ENCODE results near the gene DYNLRB2.

Gene DYNLRB2

DNA sequence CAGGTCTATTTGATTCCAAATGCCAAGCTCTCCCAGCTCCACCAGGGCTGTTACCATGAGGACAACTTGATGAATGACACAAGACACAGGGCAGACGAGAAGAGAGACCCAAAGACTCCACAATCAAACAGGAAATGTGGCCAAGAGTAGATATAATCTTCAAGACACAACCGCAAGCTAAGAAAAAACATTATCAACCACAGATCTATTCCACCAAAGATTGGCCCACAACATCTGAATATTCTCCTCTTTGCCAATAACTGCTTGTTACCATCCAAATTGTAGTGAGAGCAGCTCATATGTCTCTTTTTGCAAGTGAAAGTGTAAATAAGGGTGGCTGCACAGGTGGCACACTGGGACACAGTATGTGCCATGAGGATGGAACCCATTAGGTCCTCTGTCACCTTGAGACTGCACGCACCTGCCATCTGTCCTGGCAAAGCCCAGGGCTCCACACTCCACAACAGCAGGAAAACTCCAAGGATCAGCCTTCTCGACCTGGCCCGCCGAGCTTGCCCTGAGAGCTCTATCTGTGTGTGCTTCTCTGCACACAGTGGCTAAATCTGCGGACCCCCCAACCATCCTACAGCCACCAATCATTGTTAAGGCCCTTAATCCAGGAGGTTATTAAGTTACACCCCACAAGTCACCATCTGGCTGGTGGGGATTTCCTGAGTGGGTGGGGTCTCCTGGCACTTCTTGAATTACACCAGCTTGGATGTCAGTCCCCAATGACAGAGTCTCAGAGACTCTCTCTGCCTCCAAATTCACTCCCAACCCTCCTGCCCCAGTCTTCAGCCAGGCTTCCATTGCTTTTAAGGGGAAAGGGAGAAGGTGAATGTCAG, 50.5 kb downstream of the DYNLRB2 start:
- no peak for DNase-seq (ENCODE audit: low read depth)
- TF ChIP-seq, protein P1, sequence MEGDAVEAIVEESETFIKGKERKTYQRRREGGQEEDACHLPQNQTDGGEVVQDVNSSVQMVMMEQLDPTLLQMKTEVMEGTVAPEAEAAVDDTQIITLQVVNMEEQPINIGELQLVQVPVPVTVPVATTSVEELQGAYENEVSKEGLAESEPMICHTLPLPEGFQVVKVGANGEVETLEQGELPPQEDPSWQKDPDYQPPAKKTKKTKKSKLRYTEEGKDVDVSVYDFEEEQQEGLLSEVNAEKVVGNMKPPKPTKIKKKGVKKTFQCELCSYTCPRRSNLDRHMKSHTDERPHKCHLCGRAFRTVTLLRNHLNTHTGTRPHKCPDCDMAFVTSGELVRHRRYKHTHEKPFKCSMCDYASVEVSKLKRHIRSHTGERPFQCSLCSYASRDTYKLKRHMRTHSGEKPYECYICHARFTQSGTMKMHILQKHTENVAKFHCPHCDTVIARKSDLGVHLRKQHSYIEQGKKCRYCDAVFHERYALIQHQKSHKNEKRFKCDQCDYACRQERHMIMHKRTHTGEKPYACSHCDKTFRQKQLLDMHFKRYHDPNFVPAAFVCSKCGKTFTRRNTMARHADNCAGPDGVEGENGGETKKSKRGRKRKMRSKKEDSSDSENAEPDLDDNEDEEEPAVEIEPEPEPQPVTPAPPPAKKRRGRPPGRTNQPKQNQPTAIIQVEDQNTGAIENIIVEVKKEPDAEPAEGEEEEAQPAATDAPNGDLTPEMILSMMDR (conservative IDR thresholded peaks at IDR 0.05; ENCODE audit: low read depth, low read length), result no peak
- H3K4me3 ChIP-seq (ENCODE audit: low read length), result no peak overlapping the region

DNA sequence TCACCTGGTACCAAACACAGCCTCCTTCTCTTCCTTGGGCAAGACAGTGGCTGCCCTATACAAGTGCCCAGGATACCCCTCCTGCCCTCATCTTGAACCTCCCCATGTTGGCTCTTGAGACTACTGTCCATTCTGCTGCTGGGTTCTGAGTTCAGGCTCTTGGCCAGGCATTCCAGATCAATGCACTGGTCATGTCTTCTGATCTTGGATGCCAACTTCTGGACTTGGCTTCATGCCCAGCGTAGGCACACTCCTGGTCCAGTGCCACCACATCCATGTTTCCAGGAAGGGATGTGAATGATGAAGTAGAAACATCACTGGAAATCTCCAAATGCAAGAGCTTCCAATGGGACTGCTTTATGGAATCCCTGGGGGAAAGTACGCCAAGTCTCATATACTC, 51.5 kb downstream of the DYNLRB2 start:
- TF ChIP-seq, protein P1 (conservative IDR thresholded peaks at IDR 0.05; ENCODE audit: low read depth, low read length), result no peak
- DNase-seq (ENCODE audit: low read depth), result no peak
- no peak overlapping the region for H3K4me3 ChIP-seq (ENCODE audit: low read length)

DNA sequence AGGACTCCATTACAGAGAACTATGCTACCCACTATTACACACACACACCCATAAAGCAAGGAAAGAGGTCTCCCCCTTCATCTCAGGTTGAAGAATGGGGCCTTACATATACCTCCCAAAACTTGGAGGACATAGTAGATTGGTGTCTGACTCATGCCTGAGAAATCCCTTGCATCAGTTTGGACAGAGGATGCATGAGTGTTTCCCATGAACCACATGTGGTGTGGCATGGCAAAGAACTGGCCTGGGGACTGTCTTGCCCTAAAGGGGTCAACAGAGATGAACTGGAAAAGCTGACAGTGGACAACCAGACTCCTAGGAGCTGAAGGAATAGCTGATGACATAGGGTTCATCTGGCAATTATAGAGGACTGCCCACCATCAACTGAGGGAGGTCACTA, 54.0 kb downstream of the DYNLRB2 start:
- TF ChIP-seq, protein P1 (conservative IDR thresholded peaks at IDR 0.05; ENCODE audit: low read depth, low read length), result no peak
- H3K4me3 ChIP-seq (ENCODE audit: low read length), result no peak overlapping the region
- DNase-seq (ENCODE audit: low read depth), result no peak

DNA sequence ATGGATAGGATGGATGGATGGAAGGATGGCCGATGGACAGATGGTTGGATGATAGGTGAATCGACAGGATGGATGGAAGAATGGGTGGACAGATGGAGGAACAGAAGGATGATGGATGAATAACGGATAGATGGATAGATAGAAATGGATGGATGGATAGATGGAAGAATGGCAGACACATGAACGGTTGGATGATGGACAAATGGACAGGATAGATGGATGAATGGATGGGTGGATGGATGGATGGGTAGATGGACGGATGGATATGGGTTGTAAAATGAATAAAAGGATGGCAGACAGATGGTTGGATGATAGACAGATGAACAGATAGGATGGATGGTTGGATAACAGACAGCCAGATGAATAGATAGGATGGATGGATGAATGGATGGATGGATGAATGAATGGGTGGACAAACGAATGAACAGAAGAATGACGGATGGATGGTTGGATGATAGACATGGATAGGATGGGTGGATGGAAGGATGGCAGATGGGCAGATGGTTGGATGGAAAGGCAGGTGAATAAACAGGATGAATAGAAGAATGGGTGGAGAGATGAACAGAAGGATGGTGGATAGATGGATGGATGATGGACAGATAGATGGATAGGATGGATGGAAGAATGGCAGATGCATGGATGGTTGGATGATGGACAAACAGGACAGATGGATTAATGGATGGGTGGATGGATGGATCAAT, 55.9 kb downstream of the DYNLRB2 start:
- DNase-seq (ENCODE audit: low read depth), result no peak
- no peak overlapping the region for H3K4me3 ChIP-seq (ENCODE audit: low read length)
- TF ChIP-seq, protein P1 (conservative IDR thresholded peaks at IDR 0.05; ENCODE audit: low read depth, low read length), result no peak

DNA sequence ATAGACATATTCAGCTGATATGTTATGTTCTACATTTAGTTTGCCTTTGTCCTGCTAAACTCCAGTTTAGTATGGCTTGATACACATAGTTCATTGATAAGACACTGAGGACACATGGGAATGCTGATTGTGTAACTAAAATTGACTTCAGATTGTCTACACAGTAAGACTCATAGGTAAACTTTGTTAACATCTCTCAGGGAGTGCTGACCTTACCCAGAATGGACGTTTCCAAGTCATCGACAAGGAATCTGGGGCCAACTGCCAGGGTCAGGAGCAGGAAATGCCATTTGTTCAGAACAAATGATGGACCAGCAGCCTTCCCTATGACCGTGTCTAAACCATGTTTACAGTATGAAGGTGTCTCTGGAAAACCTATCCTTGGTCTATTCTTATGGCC, 58.7 kb downstream of the DYNLRB2 start:
- TF ChIP-seq, protein P1 (conservative IDR thresholded peaks at IDR 0.05; ENCODE audit: low read depth, low read length), result no peak
- DNase-seq (ENCODE audit: low read depth), result no peak
- H3K4me3 ChIP-seq (ENCODE audit: low read length), result no peak overlapping the region
